ENCODE data around the gene TPK1.

DNA sequence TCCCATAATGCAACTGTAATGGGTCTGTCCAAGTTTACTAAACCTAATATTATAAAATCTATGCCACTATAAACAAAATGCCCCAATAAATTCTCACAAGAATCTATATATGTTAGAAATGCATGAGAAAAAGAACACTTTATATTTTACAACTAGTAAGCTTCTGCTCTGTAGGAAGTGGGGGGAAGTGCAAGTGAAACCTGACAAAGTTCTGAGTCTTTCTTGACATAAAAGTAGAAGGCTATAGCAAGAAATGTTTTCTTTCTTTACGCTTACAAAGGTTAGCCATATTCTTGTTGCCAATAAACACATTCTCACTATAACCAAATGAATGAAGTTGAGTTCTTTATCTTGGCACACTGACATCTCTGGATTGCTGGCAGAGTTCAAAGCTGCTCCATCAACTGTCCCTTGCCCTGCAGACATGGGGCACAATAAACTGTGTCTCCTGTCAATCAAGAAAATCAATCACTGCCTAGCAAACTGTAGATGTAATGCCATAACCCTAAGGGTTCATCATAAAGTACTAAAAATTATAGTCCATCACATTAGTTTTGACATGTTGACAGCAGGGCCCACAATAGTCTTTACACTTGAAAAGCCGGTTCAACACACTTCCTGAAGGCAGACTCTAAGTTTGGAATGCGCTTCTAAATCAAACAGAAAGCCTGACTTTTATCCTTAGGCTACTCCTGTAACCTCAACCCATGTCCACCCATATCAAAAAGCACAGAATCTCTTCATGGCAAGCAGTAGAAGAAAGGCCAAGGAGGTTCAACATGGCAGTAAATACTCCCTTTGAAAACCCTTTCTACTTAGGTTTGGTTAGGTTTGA is 58.6 kb downstream of the TPK1 start:
- TF ChIP-seq, protein P1, sequence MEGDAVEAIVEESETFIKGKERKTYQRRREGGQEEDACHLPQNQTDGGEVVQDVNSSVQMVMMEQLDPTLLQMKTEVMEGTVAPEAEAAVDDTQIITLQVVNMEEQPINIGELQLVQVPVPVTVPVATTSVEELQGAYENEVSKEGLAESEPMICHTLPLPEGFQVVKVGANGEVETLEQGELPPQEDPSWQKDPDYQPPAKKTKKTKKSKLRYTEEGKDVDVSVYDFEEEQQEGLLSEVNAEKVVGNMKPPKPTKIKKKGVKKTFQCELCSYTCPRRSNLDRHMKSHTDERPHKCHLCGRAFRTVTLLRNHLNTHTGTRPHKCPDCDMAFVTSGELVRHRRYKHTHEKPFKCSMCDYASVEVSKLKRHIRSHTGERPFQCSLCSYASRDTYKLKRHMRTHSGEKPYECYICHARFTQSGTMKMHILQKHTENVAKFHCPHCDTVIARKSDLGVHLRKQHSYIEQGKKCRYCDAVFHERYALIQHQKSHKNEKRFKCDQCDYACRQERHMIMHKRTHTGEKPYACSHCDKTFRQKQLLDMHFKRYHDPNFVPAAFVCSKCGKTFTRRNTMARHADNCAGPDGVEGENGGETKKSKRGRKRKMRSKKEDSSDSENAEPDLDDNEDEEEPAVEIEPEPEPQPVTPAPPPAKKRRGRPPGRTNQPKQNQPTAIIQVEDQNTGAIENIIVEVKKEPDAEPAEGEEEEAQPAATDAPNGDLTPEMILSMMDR (IDR thresholded peaks at IDR 0.05) = no peak
- TF ChIP-seq POLR2AphosphoS5 (IDR thresholded peaks at IDR 0.05; ENCODE audit: low read depth, low read length) = no peak

All from Panc1 (cell line).